CD14-positive monocyte (primary cell): ENCODE data around the gene MGAM2. TPM values are rescaled to one million over a fixed set of nuclear protein-coding genes. Genes with fewer than 3 reads are reported as not detected.

Source experiments
- DNase-seq, 3 donors: peaks; one replicate each; pipeline ENCODE4 v3.0.0-alpha.2; 2011 to 2022
- H2AFZ ChIP-seq: 2 replicates; pipeline ENCODE4 v1.6.0; 2012; ENCODE audit warnings: mild to moderate bottlenecking, low read depth, low read length, inconsistent platforms; ENCODE audit not compliant: insufficient read depth, poor library complexity, severe bottlenecking
- H3K27ac ChIP-seq, 2 donors: 1 replicate in 1 of 2; 2 replicates in 1 of 2; pipeline ENCODE4 v1.5.1; 2012 to 2013; ENCODE audit warnings: low read length in 2 of 2, control low read depth in 1 of 2, inconsistent platforms in 1 of 2, low read depth in 1 of 2, mild to moderate bottlenecking in 1 of 2
- H3K27me3 ChIP-seq, 2 donors: one replicate each; pipeline versions ENCODE4 v1.6.0 to v1.6.1; 2011 to 2013; ENCODE audit warnings: low read length in 2 of 2; ENCODE audit not compliant: control insufficient read depth in 2 of 2, insufficient read depth in 2 of 2
- H3K36me3 ChIP-seq, 2 donors: replicated peaks in 1 of 2; 1 replicate in 1 of 2; 2 replicates in 1 of 2; pipeline versions ENCODE4 v1.5.1 to v1.6.1; 2012 to 2013; ENCODE audit warnings: low read length in 2 of 2, control low read depth in 1 of 2, inconsistent platforms in 1 of 2, mild to moderate bottlenecking in 1 of 2; ENCODE audit not compliant: insufficient read depth in 2 of 2, control insufficient read depth in 1 of 2
- H3K4me1 ChIP-seq, 2 donors: 1 replicate in 1 of 2; 2 replicates in 1 of 2; pipeline versions ENCODE4 v1.5.1 to v1.6.1; 2012 to 2013; ENCODE audit warnings: low read length in 2 of 2, control low read depth in 1 of 2, inconsistent platforms in 1 of 2, mild to moderate bottlenecking in 1 of 2, moderate library complexity in 1 of 2; ENCODE audit not compliant: insufficient read depth in 2 of 2, control insufficient read depth in 1 of 2
- H3K4me2 ChIP-seq: replicated peaks from 2 replicates; pipeline ENCODE3; 2012; ENCODE audit warnings: low read length, moderate library complexity, mild to moderate bottlenecking; ENCODE audit not compliant: poor library complexity, severe bottlenecking; ENCODE audit errors: extremely low read depth
- H3K4me3 ChIP-seq, 3 experiments: fragments of 200-600 bp in 1 of 3; sonication (generic) in 1 of 3; replicated peaks in 1 of 3; 1 replicate in 2 of 3; 2 replicates in 1 of 3; pipeline ENCODE4 v1.5.1; 2011 to 2013; ENCODE audit warnings: low read length in 3 of 3, mild to moderate bottlenecking in 3 of 3, control low read depth in 2 of 3, low read depth in 2 of 3, inconsistent platforms in 1 of 3, moderate library complexity in 1 of 3
- H3K79me2 ChIP-seq: 2 replicates; pipeline ENCODE4 v1.6.0; 2012; ENCODE audit warnings: mild to moderate bottlenecking, control low read depth, inconsistent platforms, low read length, moderate library complexity; ENCODE audit not compliant: insufficient read depth
- H3K9ac ChIP-seq: 2 replicates; pipeline ENCODE4 v1.6.0; 2017; ENCODE audit warnings: low read length, mild to moderate bottlenecking; ENCODE audit not compliant: insufficient read depth, poor library complexity, severe bottlenecking
- H3K9me3 ChIP-seq, 2 donors: replicated peaks in 1 of 2; 1 replicate in 1 of 2; 2 replicates in 1 of 2; pipeline versions ENCODE4 v1.5.1 to v1.6.1; 2012 to 2013; ENCODE audit warnings: low read length in 2 of 2, control low read depth in 1 of 2; ENCODE audit not compliant: control insufficient read depth in 1 of 2, insufficient read depth in 1 of 2
- H4K20me1 ChIP-seq: 2 replicates; pipeline ENCODE4 v1.6.0; 2012; ENCODE audit warnings: mild to moderate bottlenecking, low read length, control low read depth, moderate library complexity; ENCODE audit not compliant: insufficient read depth
- H3K27ac Mint-ChIP-seq, 7 donors: one replicate each; pipeline ENCODE4 v1.8.0; 2020; ENCODE audit warnings: mild to moderate bottlenecking in 7 of 7, mixed read lengths in 7 of 7, moderate library complexity in 6 of 7, inconsistent platforms in 2 of 7
- H3K27me3 Mint-ChIP-seq, 3 donors: one replicate each; pipeline ENCODE4 v1.8.0; 2021 to 2022; ENCODE audit warnings: low read depth in 3 of 3, mild to moderate bottlenecking in 3 of 3, mixed read lengths in 3 of 3, moderate library complexity in 3 of 3, inconsistent platforms in 1 of 3
- H3K36me3 Mint-ChIP-seq, 2 donors: one replicate each; pipeline ENCODE4 v1.8.0; 2020; ENCODE audit warnings: mixed read lengths in 2 of 2, inconsistent platforms in 1 of 2, mild to moderate bottlenecking in 1 of 2
- H3K4me1 Mint-ChIP-seq: one replicate; pipeline ENCODE4 v1.8.0; 2020; ENCODE audit warnings: mild to moderate bottlenecking, mixed read lengths
- H3K4me3 Mint-ChIP-seq, 2 donors: one replicate each; pipeline ENCODE4 v1.8.0; 2020; ENCODE audit warnings: mild to moderate bottlenecking in 2 of 2, mixed read lengths in 2 of 2, moderate library complexity in 1 of 2
- H3K9me3 Mint-ChIP-seq, 7 donors: one replicate each; pipeline ENCODE4 v1.8.0; 2020 to 2022; ENCODE audit warnings: mixed read lengths in 7 of 7, mild to moderate bottlenecking in 6 of 7, moderate library complexity in 6 of 7, inconsistent platforms in 2 of 7
- CTCF ChIP-seq: fragments of 200-600 bp; IDR thresholded peaks from one replicate; pipeline ENCODE4 v1.8.0; 2022; ENCODE audit warnings: antibody characterized with exemption, mild to moderate bottlenecking
- WGBS: methylation state at CpG from one replicate; pipeline ENCODE4 v1.1.5; 2013; ENCODE audit warnings: missing lambda C conversion rate; ENCODE audit not compliant: insufficient coverage; 5-methylcytosine and 5-hydroxymethylcytosine counted together
- intact Hi-C, 2 donors: fragments of 100-400 bp; cut with micrococcal nuclease; formaldehyde crosslinking; loops; one replicate each; pipeline versions ENCODE4 v1.15.0 to v1.15.1; 2023
- polyA plus RNA-seq, 3 donors: library from polyadenylated mRNA; depleted of rRNA in 1 of 3; unstranded in 2 of 3; stranded (reverse) in 1 of 3; fragments of 300-500 nt in 2 of 3; fragments of >200 nt in 1 of 3; fragmentation: Illumina TruSeq in 2 of 3; gene quantifications; 1 replicate in 2 of 3; 2 replicates in 1 of 3; pipeline ENCODE4 v1.2.3, GENCODE V29; 2012 to 2021

Gene MGAM2
- polyA plus RNA-seq, 3 donors = 0.08 TPM; not detected in 2

- Mint-ChIP-seq H3K27ac (no peak overlapping the region), H3K27me3 (peaks cover 0 to 3% (median 2%) of the 10 kb centered on the region in 3 donors), H3K36me3 (no peaks in the 10 kb centered on the region), H3K4me1 (peaks cover 37% of the 10 kb centered on the region), H3K4me3 (no peak overlapping the region), H3K9me3 (peaks cover 0 to 3% (median 0%) of the 10 kb centered on the region in 7 donors)
- 100% methylated on average over 2 of the region's 4 CpGs for WGBS
- no peak for TF ChIP-seq CTCF
- H3K79me2 ChIP-seq = no peaks in the 10 kb centered on the region
- no peak for DNase-seq
- no peak overlapping the region for H3K9ac ChIP-seq
- H3K27me3 ChIP-seq = no peaks in the 10 kb centered on the region
- intact Hi-C loops = no loop called here
- H3K4me1 ChIP-seq = peaks cover 23 to 31% of the 10 kb centered on the region in 2 donors
- H2AFZ ChIP-seq = no peak overlapping the region
- H3K4me2 ChIP-seq = no peak overlapping the region
- no peak overlapping the region for H3K27ac ChIP-seq
- no peaks in the 10 kb centered on the region for H4K20me1 ChIP-seq
- H3K36me3 ChIP-seq = no peaks in the 10 kb centered on the region
- no peaks in the 10 kb centered on the region for H3K9me3 ChIP-seq
- H3K4me3 ChIP-seq = no peak overlapping the region
These were observed 1.4 kb upstream of the MGAM2 start for GRCh38 chr7:142110098-142110497.

DNA sequence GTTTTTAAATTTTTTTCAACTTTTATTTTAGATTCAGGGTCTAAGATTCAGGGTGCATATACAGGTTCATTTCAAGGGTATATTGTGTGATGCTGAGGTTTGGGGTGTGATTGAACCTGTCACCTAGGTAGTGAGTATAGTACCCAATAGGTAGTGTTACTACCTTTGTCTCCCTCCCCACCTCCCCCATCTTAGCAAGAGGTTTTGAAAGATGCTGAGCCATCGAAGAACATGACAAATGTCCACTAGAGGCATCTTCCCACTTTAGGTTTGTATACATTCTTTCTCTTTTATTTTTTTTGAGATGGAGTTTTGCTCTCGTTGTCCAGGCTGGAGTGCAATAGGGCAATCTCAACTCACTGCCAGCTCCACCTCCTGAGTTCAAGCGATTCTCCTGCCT, 880 bp upstream of the MGAM2 start:
- TF ChIP-seq CTCF = no peak
- peaks cover 17 to 25% of the 10 kb centered on the region in 2 donors for H3K4me1 ChIP-seq
- no peaks in the 10 kb centered on the region for H4K20me1 ChIP-seq
- no peaks in the 10 kb centered on the region for H3K27me3 ChIP-seq
- no peak overlapping the region for H3K27ac Mint-ChIP-seq
- H3K36me3 ChIP-seq = no peaks in the 10 kb centered on the region
- H3K27ac ChIP-seq = no peak overlapping the region
- H3K9ac ChIP-seq = no peak overlapping the region
- peaks cover 0 to 3% (median 0%) of the 10 kb centered on the region in 7 donors for H3K9me3 Mint-ChIP-seq
- H3K9me3 ChIP-seq = no peaks in the 10 kb centered on the region
- intact Hi-C loops = no loop called here
- 75% methylated on average over 2 of the region's 3 CpGs for WGBS
- no peaks in the 10 kb centered on the region for H3K36me3 Mint-ChIP-seq
- H3K4me3 Mint-ChIP-seq = no peak overlapping the region
- peaks cover 31% of the 10 kb centered on the region for H3K4me1 Mint-ChIP-seq
- H3K79me2 ChIP-seq = no peaks in the 10 kb centered on the region
- no peak overlapping the region for H2AFZ ChIP-seq
- DNase-seq = no peak
- peaks cover 0 to 3% (median 2%) of the 10 kb centered on the region in 3 donors for H3K27me3 Mint-ChIP-seq
- no peak overlapping the region for H3K4me2 ChIP-seq
- no peak overlapping the region for H3K4me3 ChIP-seq
